A673 (cell line): ENCODE results near the gene TREM2. TPM values are rescaled to one million over a fixed set of nuclear protein-coding genes. Genes with fewer than 3 reads are reported as not detected.

Source experiments
- BruUV-seq: library from RNA; stranded (reverse); fragments of 400-500 nt; replicated peaks from 2 replicates; lab custom pipeline; 2021; lab: Mats Ljungman, UMichigan
- CTCF ChIA-PET: fragments of 300-600 bp; sonication (Branson Sonifier 250); formaldehyde crosslinking; loops from one replicate; lab custom pipeline; 2022; ENCODE audit warnings: antibody characterized with exemption; lab: Charles Lee
- POLR2A ChIA-PET: fragments of 300-600 bp; sonication (Branson Sonifier 250); formaldehyde crosslinking; loops from one replicate; lab custom pipeline; 2022; ENCODE audit warnings: antibody characterized with exemption; ENCODE audit not compliant: low non-redundant PET; lab: Charles Lee
- DNase-seq: peaks from one replicate; pipeline ENCODE4 v3.0.0-alpha.2; 2015; ENCODE audit warnings: low spot score
- H3K27ac ChIP-seq: fragments of 200-600 bp; sonication (generic); 2 replicates; pipeline ENCODE4 v1.5.1; 2016; ENCODE audit warnings: mixed run types, low read depth, mild to moderate bottlenecking, mixed read lengths, antibody characterized with exemption, low read length; ENCODE audit not compliant: poor library complexity, severe bottlenecking
- H3K27me3 ChIP-seq: fragments of 200-600 bp; sonication (generic); replicated peaks from 2 replicates; pipeline ENCODE4 v1.6.1; 2017; ENCODE audit warnings: mixed run types, low read depth, mild to moderate bottlenecking, mixed read lengths, antibody characterized with exemption, low read length; ENCODE audit not compliant: insufficient read depth, poor library complexity
- H3K36me3 ChIP-seq: fragments of 200-600 bp; sonication (generic); 2 replicates; pipeline ENCODE4 v1.6.1; 2016; ENCODE audit warnings: mixed run types, mild to moderate bottlenecking, mixed read lengths, antibody characterized with exemption, low read length; ENCODE audit not compliant: insufficient read depth, poor library complexity, severe bottlenecking
- H3K4me1 ChIP-seq: fragments of 200-600 bp; sonication (generic); 2 replicates; pipeline ENCODE4 v1.6.1; 2017; ENCODE audit warnings: mixed run types, mild to moderate bottlenecking, mixed read lengths, antibody characterized with exemption, low read length; ENCODE audit not compliant: insufficient read depth, poor library complexity, severe bottlenecking
- H3K4me3 ChIP-seq: fragments of 200-600 bp; sonication (generic); 2 replicates; pipeline ENCODE4 v1.5.1; 2016; ENCODE audit warnings: low read depth, mixed run types, mild to moderate bottlenecking, mixed read lengths, low read length; ENCODE audit not compliant: poor library complexity, severe bottlenecking
- H3K9me3 ChIP-seq: fragments of 200-600 bp; sonication (generic); 2 replicates; pipeline ENCODE4 v1.6.1; 2016; ENCODE audit warnings: mixed run types, low read depth, mild to moderate bottlenecking, mixed read lengths, antibody characterized with exemption, low read length; ENCODE audit not compliant: poor library complexity, severe bottlenecking
- EZH2 ChIP-seq: fragments of 200-600 bp; sonication (generic); IDR thresholded peaks from 2 replicates; pipeline ENCODE4 v1.6.1; 2017; ENCODE audit warnings: borderline replicate concordance, low read depth, mild to moderate bottlenecking, mixed read lengths, antibody characterized with exemption, low read length; ENCODE audit not compliant: poor library complexity, severe bottlenecking
- intact Hi-C: fragments of 100-400 bp; cut with micrococcal nuclease; formaldehyde crosslinking; loops from one replicate; pipeline ENCODE4 v1.10.0; 2022; ENCODE audit not compliant: unreplicated experiment
- total RNA-seq: library from RNA; stranded (reverse); gene quantifications from 2 replicates; pipeline ENCODE4 v1.2.3, GENCODE V29; 2021
- TF ChIP-seq, protein P1 (sequence below): fragments of 300-800, 200-600 bp; sonication (generic); conservative IDR thresholded peaks from 2 replicates; pipeline ENCODE4 v1.5.1; 2017; ENCODE audit warnings: low read depth, mild to moderate bottlenecking, antibody characterized with exemption, low read length, moderate library complexity, mixed read lengths

Gene TREM2
- total RNA-seq, 1 experiment from 2014 or later = not detected

DNA sequence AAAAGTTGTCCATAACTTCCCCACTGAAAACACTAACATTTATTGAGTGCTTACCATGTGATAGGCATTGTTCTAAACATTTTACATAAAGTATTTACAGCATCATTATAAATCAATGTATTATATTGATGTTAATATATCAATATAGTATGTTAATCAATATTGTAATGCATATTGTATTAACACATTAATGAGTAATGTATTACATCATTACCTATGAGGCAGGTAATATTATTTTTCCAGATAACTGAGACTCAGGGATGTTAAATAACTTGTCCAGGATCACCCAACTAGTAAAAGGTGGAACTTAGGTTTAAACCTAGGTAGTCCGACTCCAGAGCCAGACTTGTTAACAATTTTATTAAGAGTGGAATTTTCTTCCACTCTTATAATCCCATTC lies 12.2 kb upstream of the TREM2 start:
- POLR2A ChIA-PET = no interaction called here
- intact Hi-C loops = no loop called here
- no peaks in the 10 kb centered on the region for H3K36me3 ChIP-seq
- no peak overlapping the region for H3K27ac ChIP-seq
- no peaks in the 10 kb centered on the region for H3K27me3 ChIP-seq
- H3K9me3 ChIP-seq = no peaks in the 10 kb centered on the region
- H3K4me1 ChIP-seq = no peaks in the 10 kb centered on the region
- no peak for DNase-seq
- CTCF ChIA-PET = no interaction called here
- BruUV-seq = no TSS peak
- no peak overlapping the region for H3K4me3 ChIP-seq
- TF ChIP-seq EZH2 = no peak
- TF ChIP-seq, protein P1, sequence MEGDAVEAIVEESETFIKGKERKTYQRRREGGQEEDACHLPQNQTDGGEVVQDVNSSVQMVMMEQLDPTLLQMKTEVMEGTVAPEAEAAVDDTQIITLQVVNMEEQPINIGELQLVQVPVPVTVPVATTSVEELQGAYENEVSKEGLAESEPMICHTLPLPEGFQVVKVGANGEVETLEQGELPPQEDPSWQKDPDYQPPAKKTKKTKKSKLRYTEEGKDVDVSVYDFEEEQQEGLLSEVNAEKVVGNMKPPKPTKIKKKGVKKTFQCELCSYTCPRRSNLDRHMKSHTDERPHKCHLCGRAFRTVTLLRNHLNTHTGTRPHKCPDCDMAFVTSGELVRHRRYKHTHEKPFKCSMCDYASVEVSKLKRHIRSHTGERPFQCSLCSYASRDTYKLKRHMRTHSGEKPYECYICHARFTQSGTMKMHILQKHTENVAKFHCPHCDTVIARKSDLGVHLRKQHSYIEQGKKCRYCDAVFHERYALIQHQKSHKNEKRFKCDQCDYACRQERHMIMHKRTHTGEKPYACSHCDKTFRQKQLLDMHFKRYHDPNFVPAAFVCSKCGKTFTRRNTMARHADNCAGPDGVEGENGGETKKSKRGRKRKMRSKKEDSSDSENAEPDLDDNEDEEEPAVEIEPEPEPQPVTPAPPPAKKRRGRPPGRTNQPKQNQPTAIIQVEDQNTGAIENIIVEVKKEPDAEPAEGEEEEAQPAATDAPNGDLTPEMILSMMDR = no peak

DNA sequence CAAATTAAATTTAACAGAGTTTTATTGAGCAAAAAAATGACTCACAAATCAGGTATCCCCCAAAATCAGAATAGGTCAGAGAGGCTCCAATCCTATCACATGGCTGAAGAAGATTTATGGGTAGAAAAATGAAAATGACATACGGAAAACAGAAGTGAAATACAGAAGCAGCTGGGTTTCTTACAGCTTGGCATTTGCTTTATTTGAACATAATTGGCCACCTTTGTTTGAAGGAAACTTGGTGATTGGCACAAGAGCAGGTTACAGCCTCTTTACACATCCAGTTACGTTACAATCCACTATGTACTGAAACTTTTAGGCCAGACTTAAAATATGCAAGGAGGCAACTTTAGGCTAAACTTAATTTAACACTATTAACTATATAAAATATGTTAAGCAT lies 11.7 kb upstream of the TREM2 start:
- no peak overlapping the region for H3K4me3 ChIP-seq
- no peak for DNase-seq
- H3K4me1 ChIP-seq = no peaks in the 10 kb centered on the region
- no peak overlapping the region for H3K27ac ChIP-seq
- intact Hi-C loops = no loop called here
- TF ChIP-seq, protein P1 = no peak
- TF ChIP-seq EZH2 = no peak
- POLR2A ChIA-PET = no interaction called here
- CTCF ChIA-PET = no interaction called here
- H3K9me3 ChIP-seq = no peaks in the 10 kb centered on the region
- no peaks in the 10 kb centered on the region for H3K36me3 ChIP-seq
- no peaks in the 10 kb centered on the region for H3K27me3 ChIP-seq
- no TSS peak for BruUV-seq

DNA sequence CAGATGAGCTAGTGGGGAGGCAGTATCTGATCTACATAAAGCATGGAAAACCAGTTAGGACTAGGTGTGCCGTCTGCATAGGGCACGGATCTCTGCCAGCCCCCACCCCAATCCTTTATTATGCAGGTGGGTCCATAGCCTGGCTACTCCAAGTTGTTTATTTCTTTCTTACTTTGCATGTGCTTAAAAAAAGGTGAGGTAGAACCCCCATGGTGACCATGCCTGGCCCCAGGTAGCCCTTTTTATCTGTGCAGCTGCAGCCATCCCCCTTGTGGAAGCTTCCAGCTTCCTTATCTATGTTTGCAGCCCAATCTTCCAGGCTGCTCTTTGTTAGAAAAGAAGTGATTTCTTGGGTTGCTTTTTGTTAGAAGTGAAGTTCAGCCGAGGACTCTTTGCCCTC lies 9.0 kb upstream of the TREM2 start:
- TF ChIP-seq EZH2 = no peak
- TF ChIP-seq, protein P1 = no peak
- Histone ChIP-seq H3K4me1 (no peaks in the 10 kb centered on the region), H3K36me3 (no peaks in the 10 kb centered on the region), H3K27ac (no peak overlapping the region), H3K4me3 (no peak overlapping the region), H3K9me3 (no peaks in the 10 kb centered on the region), H3K27me3 (no peaks in the 10 kb centered on the region)
- no peak for DNase-seq
- no TSS peak for BruUV-seq
- intact Hi-C loops = no loop called here
- CTCF ChIA-PET = interaction anchor here (1.2 kb wide), 1 partner anchor 10 kb away, joined by 3 read pairs; no protein-coding TSS in a partner anchor
- POLR2A ChIA-PET = no interaction called here
